ENCODE data around the gene ATXN1. TPM values are rescaled to one million over a fixed set of nuclear protein-coding genes. Genes with fewer than 3 reads are reported as not detected.

The ATXN1 gene
- total RNA-seq, 2 donors from 2014 or later = 21.6 to 25.4 TPM

DNA sequence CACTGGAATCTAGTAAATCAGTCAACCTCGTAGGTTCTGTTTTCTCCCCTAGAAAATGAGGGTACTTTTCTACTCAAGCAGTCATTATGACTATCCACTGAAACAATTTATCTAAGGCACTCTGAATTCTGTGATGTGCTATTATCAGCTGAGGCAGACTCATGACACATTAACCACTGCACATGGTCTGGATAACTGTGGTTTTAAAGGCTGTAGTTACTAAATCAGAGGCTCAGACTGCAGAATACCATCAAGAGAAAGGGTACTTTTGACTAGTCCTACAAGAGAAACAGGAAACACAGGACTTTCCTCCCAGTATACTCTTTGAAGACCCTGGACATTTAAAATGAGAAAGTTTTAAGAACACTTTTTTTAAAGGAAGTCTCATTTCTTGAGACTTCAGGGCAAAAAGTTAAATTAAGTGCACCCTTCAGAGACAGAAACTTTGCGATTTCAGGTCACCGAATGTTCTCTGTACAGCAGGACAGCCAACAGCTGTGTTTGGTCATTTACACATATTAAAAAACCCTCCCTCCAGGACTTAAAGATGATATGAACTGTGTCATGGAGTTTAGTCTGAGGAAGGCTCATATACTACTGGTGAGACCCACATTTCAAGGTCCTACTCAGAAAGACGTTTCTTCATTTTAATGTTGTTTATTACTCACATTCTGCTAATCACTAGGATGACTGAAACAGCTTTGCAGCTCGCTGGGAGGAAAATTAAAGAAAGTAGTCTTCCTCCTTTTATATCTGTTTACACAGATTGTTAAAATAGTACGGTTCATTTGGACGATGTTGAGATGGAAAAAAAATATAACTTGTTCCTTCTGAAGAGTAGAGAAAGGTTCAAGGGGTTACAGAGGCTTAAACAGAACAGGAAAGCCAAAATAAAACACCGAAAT lies 19.9 kb downstream of the ATXN1 start:
- no peaks in the 10 kb centered on the region for H3K9me3 Mint-ChIP-seq
- no peak overlapping the region for H3K27ac Mint-ChIP-seq
- no peak for DNase-seq (ENCODE audit: low spot score in 2 of 2)
- peaks cover 0 to 6% of the 10 kb centered on the region in 2 donors for H3K36me3 Mint-ChIP-seq
- ATAC-seq = peak; percentile 93 to 98

DNA sequence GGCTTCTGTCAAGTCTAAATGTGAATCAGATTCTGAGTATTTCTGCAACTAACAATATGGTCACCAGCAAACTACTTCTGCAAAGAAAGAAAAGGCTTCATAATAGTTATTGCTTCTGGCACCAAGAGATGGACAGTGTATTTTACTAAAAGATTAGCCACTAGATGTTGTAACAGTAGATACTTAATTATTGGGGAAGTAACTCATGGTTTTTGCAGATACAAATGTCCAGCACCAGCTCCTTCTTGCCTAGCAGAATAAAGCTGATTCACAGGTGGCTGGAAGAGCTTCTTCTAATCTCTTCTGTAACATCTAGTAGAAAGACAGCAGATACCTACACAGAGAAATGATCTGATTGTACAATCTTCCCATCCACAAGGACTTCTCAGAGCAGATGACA lies 21.2 kb downstream of the ATXN1 start:
- no peak for ATAC-seq
- no peak overlapping the region for H3K27ac Mint-ChIP-seq
- H3K36me3 Mint-ChIP-seq = peaks cover 0 to 6% of the 10 kb centered on the region in 2 donors
- DNase-seq (ENCODE audit: low spot score in 2 of 2) = no peak
- H3K9me3 Mint-ChIP-seq = no peaks in the 10 kb centered on the region

DNA sequence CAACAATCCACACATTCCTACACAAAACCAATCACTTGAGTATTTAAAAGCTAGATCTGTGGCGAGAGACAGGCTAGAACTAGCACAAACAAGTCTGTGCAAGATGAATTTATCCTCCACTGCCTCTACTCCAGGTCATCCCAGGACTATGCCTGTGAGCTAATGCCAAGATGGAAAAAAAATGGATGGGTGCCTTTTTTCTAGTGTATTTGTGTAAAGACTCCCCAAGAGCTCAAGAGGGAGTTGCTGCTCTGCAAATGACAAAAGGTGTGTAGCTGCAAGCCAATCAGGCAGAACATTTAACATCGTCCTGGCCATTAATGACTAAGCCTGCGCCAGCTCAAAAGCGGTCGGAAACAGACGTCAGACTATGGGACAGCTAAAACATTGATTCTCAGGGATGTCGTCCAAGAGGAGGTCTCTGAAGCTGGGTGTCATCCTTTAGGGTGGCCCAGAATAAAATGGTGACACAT lies 21.9 kb downstream of the ATXN1 start:
- DNase-seq (ENCODE audit: low spot score in 2 of 2) = no peak
- Mint-ChIP-seq H3K27ac (no peak overlapping the region), H3K9me3 (no peaks in the 10 kb centered on the region), H3K36me3 (peaks cover 0 to 9% of the 10 kb centered on the region in 2 donors)
- no peak for ATAC-seq

DNA sequence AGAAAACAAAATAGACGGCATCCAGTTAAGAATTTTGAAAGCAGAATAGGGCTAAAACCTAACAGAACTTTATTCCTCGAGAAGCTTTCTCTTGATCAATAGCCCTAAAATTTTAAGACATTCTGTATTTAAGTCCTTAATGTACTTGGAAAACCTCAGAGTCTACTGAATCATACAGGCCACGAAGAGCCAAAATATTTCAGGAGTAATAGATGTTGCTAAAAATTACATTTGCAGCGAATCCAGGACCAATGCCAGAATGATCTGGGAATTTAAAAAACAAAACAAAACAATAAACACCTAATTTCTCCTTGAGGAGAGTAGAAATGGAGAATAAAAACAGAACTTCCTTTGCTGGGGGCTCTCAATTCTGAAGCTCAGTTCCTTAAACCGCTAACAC lies 23.3 kb downstream of the ATXN1 start:
- H3K9me3 Mint-ChIP-seq = no peaks in the 10 kb centered on the region
- no peak for DNase-seq (ENCODE audit: low spot score in 2 of 2)
- peaks cover 0 to 16% of the 10 kb centered on the region in 2 donors for H3K36me3 Mint-ChIP-seq
- H3K27ac Mint-ChIP-seq = no peak overlapping the region
- ATAC-seq = no peak

DNA sequence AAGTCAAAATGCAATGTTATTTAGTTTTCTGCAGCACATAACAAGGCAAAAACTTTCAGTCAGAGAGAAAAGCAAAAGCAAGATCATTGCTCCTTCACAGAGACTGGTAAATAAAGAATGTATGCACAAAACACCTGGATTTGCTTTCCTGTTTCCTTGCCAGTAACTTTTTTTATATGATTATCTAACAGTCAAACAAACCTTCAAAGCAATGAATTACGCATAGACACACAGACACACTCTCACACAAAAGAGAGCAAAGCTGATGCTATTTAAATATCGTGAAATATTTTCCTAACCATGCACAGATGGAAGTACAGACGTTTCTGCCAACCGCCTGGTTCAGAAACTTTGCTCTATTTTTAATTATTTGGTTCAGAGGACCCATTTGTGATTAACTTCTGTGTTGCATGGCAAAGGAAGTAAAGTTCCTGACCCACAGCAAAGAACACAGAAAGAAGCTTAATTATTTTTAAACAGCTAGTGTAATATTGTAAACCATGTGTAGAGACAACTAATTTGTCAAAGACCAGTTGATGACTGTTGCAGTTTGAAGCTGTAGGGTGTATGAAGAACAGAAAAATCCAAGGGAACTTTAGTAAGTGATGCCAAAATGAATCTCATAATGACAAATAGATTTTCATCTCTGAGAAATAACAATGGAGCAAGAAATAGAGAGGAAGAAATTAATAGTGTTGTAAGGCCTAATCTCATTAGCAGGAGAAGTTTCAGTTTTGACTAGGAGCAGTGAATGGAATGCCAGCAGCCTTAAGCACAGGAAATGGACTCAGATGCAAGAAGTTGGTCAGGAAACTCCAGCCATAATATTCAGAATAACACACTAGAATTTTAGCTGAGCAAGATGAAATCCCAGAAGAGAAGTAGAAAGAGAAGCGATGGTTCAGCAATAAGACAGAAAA lies 24.1 kb downstream of the ATXN1 start:
- peaks cover 0 to 16% of the 10 kb centered on the region in 2 donors for H3K36me3 Mint-ChIP-seq
- DNase-seq (ENCODE audit: low spot score in 2 of 2) (no peak), ATAC-seq (no peak)
- H3K27ac Mint-ChIP-seq = no peak overlapping the region
- H3K9me3 Mint-ChIP-seq = no peaks in the 10 kb centered on the region

DNA sequence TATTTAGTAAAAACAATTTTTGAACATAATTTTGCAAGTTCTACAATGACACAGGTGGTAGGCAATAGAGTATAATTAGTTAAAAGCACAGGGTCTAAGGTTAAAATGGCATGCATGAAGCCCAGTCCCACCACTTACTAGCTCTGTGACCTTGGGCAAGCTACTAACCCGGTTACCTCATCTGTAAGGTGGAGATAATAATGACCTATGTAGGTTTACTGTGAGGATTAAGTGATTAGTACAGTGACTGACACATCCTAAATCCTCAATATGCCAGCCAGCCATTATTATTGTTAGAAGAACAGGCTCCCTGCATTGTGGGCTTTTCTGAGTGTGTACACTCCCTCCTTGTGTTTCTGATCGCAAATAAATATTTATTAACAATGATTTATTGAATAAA lies 26.2 kb downstream of the ATXN1 start:
- H3K36me3 Mint-ChIP-seq = peaks cover 0 to 15% of the 10 kb centered on the region in 2 donors
- no peak for ATAC-seq
- no peaks in the 10 kb centered on the region for H3K9me3 Mint-ChIP-seq

DNA sequence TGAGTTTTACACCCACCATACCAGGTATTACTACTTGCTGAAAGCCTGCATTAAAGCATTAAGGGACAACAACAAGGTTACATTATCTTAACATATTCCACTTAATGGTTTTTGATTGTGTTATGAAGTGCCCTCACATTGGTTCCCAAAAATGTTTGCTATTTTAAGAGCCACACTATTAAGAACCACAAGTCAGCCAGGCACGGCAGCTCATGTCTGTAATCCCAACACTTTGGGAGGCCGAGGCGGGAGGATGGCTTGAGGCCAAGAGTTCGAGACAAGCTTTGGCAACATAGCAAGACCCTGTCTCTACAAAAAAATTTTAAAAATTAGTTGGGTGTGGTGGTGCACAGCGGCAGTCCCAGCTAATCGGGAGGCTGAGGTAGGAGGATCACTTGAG lies 28.2 kb downstream of the ATXN1 start:
- no peak overlapping the region for H3K27ac Mint-ChIP-seq
- DNase-seq (ENCODE audit: low spot score in 2 of 2) (no peak), ATAC-seq (no peak)
- H3K9me3 Mint-ChIP-seq = no peaks in the 10 kb centered on the region
- peaks cover 0 to 10% of the 10 kb centered on the region in 2 donors for H3K36me3 Mint-ChIP-seq

More for the DNA sequence above, 26.2 kb downstream of the ATXN1 start:
- no peak for DNase-seq (ENCODE audit: low spot score in 2 of 2)
- no peak overlapping the region for H3K27ac Mint-ChIP-seq

DNA sequence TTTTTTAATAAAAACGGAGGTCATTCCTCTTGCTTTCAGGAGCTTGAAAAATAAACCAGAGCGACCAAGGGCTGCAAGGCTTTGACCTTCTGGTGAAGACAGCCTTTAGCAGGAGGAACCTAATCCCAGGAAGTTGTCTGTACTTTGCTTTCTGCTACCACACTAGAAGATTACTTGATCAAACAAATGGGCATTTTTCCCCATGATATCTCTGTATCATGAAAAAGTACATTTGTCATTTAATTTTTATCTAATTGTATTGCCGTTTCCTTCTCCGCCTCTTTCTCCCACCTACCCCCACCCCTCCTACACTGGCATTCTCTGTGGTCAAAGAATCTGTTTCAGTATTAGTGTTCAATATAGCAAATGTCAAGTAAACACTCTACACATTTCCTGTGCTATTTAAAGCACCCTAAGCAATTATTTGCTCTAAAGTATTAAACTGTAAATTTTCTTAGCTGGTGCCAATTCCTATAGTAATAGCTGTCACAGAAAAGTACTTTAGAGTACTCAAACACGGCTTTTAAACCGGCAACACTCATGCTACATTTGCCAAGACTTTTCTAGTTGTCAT lies 29.7 kb downstream of the ATXN1 start:
- ATAC-seq (peak; percentile 60 to 81), DNase-seq (ENCODE audit: low spot score in 2 of 2) (no peak)
- Mint-ChIP-seq H3K36me3 (peaks cover 0 to 10% of the 10 kb centered on the region in 2 donors), H3K9me3 (no peaks in the 10 kb centered on the region), H3K27ac (no peak overlapping the region)

DNA sequence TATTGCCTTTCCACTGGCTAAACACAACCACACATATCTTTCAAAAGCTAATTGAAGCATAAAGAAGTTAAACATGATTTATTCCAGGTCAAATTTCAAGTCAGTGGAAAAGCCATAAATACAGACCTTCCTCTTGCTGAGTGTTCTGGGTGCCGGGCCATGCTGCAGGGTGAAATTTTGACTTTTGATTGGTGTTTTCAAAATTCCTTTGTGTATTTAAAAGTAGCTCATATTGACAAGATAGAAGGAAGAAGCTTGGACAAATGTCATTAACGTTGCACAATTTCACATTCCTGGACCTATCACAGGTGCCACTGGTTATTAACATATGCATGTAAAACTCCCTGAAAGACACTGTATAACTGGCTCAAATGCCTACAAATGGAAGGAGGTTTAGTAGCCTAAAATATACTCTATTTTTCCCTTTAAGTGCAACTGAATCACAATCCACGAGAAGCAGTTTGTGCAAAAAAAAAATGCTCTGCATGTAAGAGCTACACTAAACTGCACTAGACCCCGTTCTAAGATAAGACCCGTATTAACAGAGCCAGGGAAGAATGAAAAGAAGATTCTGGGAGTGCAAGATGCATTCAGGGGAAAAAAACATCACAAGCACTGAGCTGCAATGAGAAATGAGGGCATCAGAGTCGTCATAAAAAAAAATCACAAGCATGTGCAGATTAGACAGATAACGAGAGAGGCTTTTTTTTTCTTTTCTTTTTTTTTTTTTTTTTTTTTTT lies 30.4 kb downstream of the ATXN1 start:
- Mint-ChIP-seq H3K36me3 (peaks cover 0 to 10% of the 10 kb centered on the region in 2 donors), H3K9me3 (no peaks in the 10 kb centered on the region), H3K27ac (no peak overlapping the region)
- DNase-seq (ENCODE audit: low spot score in 2 of 2) (no peak), ATAC-seq (peak in 1 of 2 donors; percentile 9)

DNA sequence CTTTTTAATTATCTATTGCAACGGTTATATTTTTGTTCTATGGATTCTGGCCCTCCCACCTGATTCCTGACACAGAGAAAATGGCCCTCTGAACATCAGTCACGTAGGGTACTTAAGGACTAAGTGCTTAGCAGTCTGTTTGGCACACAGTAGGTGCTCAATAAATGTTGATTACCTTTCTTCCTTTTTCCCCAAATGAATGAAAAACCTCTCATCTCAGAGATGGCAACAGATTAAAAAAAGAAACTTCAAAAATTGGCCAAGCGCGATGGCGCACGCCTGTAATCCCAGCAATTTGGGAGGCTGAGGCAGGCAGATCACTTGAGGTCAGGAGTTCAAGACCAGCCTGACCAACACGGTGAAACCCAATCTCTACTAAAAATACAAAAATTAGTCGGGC lies 31.5 kb downstream of the ATXN1 start:
- no peak for ATAC-seq

DNA sequence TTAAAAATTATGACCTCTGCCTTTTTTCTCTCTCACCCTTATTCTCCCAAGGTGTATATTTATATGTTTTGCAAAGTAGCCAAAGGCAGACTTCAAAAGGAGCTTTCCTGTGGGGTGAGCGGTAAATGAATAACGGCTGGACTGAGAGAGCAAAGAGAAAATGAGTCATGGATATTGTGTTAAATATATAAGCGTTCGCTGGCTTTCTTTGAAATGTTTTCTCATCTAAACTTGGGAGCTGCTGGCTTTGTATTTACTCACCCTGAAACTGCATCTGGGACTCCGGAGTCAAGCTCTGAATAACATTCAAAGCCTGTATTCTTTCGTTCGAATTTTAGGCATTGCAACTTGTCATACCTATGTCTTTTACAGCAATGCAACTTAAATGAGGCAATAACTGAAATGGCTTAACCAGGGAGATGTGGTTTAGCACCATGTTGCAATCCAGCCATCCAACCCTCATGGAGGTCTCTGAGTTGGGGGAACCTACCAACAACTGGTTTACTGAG lies 32.0 kb downstream of the ATXN1 start:
- Mint-ChIP-seq H3K36me3 (peaks cover 0 to 6% of the 10 kb centered on the region in 2 donors), H3K27ac (no peak overlapping the region), H3K9me3 (no peaks in the 10 kb centered on the region)
- ATAC-seq = peak; percentile 43 to 77
- DNase-seq (ENCODE audit: low spot score in 2 of 2) = no peak

More for the DNA sequence above, 31.5 kb downstream of the ATXN1 start:
- peaks cover 0 to 10% of the 10 kb centered on the region in 2 donors for H3K36me3 Mint-ChIP-seq
- no peak for DNase-seq (ENCODE audit: low spot score in 2 of 2)
- no peaks in the 10 kb centered on the region for H3K9me3 Mint-ChIP-seq
- H3K27ac Mint-ChIP-seq = no peak overlapping the region

DNA sequence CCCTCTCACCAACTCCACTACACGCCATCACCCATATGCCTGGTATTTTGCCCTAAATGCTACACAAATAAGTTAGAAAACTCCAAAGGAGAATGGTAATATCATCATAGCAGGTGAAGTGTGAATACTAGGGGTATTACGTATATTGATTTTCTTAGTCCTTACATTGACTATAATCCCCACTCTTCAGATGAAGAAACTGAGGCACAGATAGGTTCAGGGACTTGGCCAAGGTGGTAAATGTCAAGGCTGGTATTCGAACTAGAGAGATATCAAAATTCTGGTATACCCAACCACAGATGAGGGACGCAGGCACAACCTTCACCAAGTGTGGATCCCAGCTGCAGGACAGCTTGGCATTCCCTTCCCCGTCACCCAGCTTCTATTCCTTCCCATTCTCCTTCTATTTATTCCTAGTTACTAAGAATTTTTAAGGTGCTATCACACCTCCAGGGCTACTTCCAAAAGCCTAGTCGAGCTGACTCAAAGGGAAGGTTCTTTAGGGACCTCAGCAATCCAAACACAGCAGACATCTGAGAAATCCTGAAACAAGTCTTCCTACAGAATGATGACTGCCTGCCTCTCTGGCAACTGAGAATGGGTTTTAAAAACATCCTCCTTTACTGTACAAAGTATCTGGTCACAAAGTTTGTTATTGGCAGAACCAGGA lies 32.6 kb downstream of the ATXN1 start:
- peak in 1 of 2 donors; percentile 18 for ATAC-seq
- H3K36me3 Mint-ChIP-seq = peaks cover 0 to under 1% of the 10 kb centered on the region in 2 donors
- H3K27ac Mint-ChIP-seq = no peak overlapping the region
- no peaks in the 10 kb centered on the region for H3K9me3 Mint-ChIP-seq
- no peak for DNase-seq (ENCODE audit: low spot score in 2 of 2)

DNA sequence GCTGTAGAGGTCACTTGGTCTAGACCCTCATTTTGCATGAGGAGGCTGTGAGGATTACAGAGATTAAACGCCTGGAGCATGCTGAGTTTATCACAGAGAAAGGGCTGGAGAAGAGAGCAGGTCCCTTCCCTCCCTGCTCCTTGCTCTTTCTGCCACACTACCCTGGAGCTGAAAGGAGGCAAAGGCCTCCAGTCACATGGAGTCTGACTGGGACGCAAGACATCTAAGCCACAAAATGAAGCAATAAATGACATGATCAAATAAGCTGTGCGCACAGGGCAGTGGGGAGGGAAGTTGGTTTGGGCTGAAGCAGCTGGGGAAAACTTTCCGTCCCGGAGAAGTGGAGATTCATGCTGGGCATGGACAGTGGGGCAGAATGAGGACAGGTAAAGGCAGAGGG lies 33.3 kb downstream of the ATXN1 start:
- ATAC-seq (no peak), DNase-seq (ENCODE audit: low spot score in 2 of 2) (no peak)
- Mint-ChIP-seq H3K36me3 (no peaks in the 10 kb centered on the region), H3K27ac (no peak overlapping the region), H3K9me3 (no peaks in the 10 kb centered on the region)

DNA sequence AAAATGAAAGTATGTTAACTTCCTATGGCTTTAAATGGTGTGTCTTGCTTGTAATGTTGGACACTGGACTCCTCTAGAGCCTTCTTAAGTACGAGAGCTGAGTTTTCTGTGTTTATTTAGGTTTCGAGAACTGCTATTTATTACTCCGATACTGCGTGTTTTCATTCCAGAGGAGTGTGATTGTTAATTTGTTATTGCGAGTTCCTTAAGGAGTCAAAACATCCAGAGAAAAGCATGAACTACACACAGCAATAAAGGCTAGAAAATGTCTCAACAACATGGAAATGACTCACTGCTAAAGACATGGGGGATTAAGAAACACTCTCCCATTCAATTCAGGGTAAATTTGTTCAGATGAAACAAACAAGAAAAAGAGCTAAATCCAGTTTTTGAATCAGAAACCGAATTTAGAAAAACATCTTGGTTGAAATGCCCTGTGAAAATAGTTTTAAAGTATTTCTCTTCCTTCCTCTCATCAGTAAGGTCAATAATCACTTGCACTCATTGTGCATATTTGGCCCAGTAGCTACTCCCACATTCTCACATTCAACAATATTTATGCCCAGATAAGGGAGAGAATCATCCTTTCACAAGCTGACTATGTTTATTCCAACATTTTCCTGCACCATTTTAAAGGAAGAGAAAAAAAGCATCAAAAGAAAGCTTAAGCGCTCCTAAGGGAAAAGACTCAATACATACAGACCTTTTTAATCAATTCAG lies 36.0 kb downstream of the ATXN1 start:
- H3K36me3 Mint-ChIP-seq = no peaks in the 10 kb centered on the region
- no peak overlapping the region for H3K27ac Mint-ChIP-seq
- no peaks in the 10 kb centered on the region for H3K9me3 Mint-ChIP-seq
- DNase-seq (ENCODE audit: low spot score in 2 of 2) (no peak), ATAC-seq (no peak)

DNA sequence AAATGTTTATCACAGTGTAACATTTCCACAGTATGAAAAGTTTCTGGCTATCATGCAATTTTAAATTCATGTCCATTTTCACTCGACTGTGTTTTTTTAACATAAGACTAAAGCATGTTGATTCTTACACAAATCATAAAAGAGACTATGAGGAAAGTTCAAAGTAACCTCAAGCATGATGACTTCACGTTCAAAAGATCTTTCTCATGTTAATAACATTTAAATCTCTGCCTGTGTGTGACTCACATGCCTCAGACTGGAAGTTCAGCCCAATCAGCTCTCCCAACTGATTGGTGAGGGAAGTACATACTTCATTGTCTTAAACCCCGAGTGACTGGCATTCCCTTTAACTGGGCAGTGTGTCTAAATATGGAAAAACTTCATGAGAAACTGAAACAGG lies 37.4 kb downstream of the ATXN1 start:
- ATAC-seq = peak; percentile 79 to 87
- H3K9me3 Mint-ChIP-seq = no peaks in the 10 kb centered on the region
- no peak overlapping the region for H3K27ac Mint-ChIP-seq
- no peak for DNase-seq (ENCODE audit: low spot score in 2 of 2)
- no peaks in the 10 kb centered on the region for H3K36me3 Mint-ChIP-seq
